HG03354 (cell line): ENCODE measurements around the gene IMMT.
"Not testable (repeated sequence)": the region's sequence is repeated elsewhere in the genome, so short reads cannot be mapped to it uniquely, and the experiment has no call there.

Source experiments
- ATAC-seq: cut with Tn5 transposase; IDR thresholded peaks from one replicate; pipeline ENCODE4 v1.9.1; 2021; ENCODE audit warnings: mild to moderate bottlenecking; ENCODE audit not compliant: unreplicated experiment, poor library complexity, severe bottlenecking

Gene IMMT

DNA sequence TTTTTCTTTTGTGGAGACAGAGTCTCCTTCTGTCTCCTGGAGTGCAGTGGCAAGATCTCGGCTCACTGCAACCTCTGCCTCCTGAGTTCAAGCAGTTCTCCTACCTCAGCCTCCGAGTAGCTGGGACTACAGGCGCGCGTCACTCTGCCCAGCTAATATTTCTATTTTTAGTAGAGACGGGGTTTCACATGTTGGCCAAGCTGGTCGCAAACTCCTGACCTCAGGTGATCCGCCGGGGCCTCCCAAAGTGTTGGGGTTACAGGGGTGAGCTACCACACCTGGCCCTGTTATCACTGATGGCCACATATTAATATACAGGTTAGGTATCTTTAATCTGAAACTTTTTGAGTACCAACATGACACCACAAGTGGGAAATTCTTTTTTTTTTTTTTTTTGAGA, 7.4 kb upstream of the IMMT start:
- ATAC-seq: no peak

DNA sequence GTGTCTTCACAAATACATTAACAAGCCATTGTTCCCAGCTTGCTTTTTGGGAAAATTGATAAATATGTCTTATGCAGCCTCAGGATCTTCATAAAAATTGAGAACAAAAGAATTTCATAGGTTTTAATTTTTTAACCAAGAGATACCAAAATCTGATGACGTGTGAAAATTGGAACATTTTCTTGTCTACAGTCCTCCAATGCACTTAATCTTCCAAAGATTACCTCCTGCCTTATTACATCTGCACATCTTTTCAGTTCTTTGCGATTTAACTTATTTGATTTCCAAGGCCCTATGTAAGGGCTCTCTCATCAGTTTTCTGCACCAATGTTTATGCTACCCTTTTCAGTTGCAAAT, 7.1 kb upstream of the IMMT start:
- no peak for ATAC-seq

DNA sequence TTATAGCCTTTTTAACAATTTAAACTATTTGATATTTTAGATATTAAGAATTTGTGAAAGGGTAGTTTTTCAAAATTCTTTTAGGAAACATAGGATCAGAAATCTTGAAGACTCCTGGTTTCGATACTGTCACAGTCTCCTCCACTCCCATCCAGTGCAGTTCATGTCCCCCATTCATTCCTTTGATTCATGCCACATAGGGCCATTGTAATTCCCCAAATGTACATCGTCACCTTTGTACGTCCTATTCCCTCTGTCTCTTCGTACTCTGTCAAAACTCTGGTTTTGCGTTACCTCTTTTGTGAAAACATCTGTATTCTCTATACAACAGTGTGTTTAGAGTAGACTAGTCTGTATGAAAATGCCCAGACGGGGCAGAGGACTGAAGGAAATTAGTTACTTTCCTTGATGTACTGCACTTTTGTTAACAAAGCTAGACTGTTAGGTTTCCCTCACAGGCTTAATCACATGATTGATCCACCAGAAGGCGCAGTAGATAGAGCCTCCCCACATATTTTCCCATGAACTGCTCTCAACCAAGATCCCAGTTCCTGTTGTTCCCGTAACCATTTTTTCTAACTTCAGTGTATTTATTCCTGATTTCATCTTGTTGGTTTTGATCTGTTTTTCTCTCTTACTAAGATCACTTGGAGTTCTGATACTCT, 6.5 kb upstream of the IMMT start:
- ATAC-seq: no peak

DNA sequence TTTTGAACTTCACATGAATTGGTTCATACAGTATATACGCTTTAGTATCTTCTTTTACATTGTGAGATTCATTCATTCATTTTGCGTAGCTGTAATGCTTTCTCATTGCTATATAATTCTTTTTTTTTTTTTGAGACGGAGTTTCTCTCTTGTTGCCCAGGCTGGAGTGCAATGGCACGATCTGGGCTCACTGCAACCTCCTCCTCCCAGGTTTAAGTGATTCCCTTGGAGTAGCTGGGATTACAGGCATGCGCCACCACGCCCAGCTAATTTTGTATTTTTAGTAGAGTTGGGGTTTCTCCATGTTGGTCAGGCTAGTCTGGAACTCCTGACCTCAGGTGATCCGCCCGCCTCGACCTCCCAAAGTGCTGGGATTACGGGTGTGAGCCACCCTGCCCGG, 5.3 kb upstream of the IMMT start:
- not testable (repeated sequence) for ATAC-seq

DNA sequence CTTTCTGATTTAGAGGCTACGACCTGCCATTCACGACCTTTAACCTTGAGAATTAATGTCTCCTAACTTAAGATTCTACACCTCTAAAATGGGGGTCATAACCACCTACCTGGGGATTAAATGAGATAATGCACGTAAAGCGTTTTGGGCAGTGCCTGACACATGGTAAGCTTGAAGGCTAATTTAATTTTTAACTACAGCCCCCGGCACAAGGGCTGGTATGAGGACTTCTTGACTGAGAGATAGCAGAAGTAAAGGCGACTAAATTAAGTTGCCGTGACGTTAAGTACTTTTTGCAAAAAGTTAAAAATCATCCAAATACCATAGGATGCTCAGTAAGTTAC, 4.5 kb upstream of the IMMT start:
- ATAC-seq: no peak

DNA sequence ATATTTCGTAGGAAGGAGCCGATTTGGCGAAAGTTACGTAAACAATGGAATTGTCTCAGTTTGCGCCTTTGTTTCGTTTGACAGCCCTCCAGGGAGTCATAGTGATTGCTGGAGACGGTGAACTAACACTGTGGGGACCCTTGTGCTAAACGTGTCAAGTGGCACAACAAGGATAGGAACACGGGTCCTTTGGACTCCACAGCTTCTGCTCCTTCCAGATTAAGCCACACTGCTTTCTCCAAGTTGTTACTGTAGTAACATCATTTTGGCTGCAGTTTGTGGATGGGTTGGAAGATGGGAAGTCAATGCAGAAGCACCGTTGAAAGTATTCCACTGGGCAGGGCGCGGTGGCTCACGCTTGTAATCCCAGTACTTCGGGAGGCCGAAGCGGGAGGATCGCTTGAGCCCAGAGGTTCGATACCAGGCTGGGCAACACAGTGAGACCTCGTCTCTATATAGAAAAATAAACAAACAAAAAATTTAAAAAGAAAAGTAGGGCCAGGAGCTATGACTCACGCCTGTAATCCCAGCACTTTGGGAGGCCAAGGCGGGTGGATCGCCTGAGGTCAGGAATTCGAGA, 636 bp upstream of the IMMT start:
- no peak for ATAC-seq

DNA sequence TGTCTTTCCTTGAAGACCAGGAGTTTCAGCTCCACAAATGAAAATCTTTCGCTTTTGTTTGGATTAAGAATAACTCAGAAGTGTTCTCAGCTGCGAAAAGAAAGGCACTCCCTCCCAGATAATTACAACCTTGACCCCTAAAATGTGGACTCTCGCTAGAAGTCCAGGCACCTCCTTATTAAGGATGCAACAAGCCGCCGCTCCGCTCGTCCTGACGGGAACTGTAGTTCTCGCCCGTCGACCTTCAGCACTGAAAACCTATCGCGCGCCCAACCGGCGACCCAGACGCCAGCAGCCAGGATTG, 559 bp downstream of the IMMT start:
- ATAC-seq: no peak

DNA sequence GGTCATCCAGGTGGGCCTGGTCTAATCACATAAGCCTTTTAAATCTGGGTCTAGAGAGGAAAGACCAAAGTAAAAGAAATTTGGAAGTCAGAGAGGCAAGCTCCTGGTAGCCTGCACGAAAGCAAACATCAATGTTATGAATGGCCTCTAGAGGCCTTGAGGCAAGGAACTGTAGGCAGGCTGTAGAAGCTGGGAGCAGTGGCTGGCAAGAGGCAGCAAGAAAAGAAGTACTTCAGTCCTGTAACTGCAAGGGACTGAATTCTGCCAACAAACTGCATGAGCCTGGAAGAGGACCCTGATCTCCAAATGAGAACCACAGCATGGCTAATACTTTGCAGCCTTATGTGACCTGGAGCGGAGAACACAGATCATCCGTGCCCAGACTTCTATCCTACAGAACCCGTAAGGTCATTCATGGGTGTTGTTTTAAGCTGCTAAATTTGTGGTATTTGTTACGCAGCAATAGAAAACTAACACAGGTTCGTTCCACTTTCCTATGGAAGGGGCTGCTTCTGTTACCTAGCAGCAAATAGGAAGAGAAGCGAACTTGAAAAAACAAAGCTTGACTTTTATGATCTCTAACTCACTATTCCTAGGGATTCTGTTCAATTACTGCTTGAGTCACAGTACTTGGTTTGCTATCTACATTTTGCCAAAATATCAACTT, 1.2 kb downstream of the IMMT start:
- ATAC-seq: no peak

DNA sequence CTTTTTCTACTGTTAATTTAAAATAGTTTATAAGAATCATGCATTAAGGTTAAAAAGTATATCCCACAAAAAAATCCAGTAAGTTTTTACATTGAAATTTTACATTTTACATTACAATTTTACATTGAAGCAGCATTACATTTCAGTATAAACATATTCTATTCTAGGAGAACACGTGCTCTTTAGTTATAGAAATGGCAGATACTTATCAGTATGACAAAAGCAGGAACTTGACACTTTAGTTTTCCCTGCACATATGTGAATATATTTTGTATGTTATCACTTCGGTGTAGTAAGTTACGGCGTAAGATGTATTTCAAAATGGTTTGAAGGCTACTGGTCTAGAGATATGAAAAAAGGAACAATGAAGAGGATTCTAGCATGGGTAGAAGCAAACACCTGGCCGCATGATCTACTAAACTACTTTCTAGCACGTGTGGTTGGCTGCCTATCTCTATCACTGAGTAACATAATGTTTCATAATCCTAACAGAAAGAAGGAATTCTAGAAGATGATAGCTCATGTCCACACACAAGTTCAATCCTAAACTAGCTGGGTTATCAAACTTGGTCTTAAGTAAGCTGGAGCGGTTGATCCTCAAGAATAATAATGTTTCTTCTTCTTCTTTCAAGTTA, 5.4 kb downstream of the IMMT start:
- no peak for ATAC-seq

DNA sequence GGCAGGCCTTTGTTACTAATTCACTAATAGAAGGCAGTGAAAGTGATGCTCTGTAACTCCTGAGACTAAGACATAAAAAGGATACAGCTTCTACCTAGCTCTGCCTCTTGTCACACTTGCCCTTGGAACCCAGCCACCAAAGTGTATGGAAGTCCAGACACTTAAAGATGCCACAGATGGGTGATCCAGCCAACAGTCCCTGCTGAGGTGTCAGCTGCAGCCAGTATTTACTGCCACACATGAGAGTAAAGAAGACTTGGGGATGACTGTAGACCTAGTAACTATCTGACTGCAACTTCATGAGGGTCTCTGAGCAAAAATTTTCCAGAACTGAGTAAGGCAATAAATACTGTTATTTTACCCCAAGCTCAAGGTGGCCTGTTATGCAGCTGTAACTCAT, 8.8 kb downstream of the IMMT start:
- peak; percentile 43 for ATAC-seq

DNA sequence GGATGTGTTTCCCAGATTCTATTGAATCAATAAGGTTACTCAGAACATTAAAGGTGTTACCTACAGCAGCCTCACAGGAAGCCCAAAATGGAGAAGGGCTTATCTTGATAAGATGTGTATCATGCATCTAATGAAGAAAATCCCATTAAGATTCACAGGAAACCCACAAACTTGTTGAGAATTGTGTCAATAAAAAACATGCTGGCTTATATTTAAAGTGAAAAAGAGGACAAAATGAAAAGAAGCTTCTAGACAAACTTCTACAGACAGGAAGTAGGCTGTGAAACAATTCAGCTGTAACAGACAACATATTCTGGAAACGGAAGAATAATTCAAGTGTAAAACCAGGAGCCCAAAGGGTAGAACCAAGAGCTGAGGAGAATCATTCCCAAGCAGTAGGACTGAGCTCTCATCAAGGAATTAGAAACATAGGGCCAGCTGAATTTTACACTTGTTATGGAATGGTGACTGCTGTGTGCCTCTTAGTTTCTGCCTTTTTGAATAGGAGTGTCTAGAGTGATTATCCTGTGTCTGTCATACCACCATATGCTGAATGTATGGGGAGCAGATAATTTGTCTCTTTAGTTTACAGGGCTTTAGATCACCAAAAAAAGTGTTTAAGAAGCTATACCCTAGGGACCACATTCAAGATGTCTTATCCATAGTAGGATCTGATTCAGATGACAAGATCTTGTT, 9.6 kb downstream of the IMMT start:
- peak; percentile 39 for ATAC-seq

DNA sequence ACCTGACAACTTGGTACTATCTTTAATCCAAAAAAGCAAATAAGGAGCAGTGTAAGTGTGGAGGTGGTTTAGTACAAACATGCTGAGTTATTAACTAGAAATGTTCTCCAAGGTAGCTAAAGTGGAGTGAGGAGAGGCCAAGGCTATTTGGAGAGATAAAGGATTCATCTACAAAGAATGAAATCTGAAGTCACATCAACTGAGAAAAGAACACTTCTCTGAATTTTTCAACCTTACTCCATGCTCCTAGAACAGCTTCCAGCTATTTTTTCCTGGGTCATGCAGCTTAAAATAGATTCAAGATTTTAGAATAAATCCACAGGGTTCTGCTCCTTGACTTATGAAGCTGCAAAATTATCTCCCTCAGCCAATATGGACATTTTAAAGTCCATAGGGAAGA, 18.7 kb downstream of the IMMT start:
- no peak for ATAC-seq

DNA sequence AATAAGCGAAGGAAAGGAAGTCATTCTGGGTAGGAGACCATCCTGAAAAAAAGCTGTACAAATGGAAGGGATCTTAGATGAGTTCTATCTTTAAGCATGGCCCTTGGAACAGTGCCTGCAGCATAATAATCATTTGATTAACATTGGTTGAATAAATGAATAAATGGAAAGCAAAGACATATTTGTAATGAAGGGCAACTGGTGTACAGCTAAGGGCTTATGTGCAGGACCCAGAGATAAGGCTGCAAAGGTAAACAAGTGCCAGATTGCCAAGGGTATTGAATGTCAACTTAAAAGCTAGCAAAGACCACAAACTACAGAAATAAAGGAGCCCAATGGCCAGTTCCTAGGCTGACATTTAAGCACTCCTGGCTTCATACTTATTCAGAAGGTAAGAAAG, 19.4 kb downstream of the IMMT start:
- ATAC-seq: no peak

DNA sequence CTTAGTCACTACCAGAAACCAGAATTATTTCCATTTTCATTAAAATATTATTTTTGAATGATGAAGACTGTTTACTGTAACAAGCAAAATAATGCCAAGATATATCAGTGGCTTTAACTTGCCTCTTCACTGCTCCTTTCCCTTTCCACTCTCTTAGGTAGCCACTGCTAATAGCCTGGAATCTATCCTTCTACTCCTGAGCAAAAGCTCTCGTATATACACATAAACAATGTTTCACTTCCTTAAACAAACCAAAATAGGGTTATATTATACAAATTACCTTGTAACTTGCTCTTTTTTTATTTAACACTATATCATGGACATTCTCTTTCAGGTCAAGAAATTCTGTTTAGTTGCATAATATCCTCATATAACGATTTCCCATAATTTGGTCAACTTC, 20.8 kb downstream of the IMMT start:
- ATAC-seq: no peak

DNA sequence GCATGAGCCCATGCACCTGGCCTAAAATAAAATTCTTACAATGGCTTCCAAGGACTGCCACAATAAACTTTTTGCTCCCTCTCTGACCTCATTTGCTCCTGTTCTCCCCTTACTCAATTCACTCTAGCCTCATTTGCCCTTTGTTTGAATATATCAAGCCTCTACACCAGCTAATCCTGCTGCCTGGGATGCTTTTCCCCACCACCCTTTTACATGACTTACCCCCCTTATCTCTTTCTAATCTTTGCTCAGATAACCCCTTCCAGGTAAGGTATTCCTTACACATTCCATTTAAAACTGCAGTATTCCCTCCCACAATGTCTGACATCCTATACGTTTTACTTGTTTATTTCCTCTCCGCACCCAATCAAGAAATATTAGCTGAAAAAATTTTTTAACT, 22.7 kb downstream of the IMMT start:
- no peak for ATAC-seq

DNA sequence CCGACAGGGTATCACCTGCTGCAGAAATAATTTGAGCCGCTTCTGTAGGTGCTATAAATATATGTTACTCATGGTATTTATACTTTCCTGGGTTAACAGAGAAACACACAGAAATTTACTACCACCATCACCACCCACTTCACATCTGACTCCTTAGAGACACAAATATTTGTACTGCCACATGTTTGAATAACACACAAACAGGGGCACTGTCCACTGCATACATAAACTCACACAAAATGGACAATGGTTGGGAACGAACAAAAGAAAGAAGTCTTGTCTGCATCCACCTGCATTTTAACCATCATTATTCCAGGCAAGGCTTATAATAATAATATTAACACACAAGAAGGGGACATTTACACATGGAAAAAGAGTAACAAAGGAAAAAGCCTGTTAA, 24.0 kb downstream of the IMMT start:
- ATAC-seq: no peak

DNA sequence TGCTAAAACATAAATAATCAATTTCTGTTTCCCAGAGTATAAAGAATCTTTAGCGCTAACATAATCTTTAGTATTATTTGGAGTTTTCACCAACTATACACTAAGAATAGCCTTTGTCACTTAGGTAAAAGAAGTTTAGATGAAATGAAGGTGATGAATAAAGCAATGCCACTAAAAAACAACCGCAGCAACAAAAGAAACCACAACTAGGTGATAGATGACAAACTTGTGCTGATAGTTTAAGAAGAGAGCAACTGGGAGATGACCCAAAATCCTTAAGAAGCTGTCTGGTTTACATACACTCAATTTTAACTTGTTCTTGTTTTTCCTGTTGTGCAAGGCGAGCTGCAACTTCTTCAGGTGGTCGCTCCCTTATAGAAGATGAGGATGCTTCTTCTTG, 24.8 kb downstream of the IMMT start:
- no peak for ATAC-seq

DNA sequence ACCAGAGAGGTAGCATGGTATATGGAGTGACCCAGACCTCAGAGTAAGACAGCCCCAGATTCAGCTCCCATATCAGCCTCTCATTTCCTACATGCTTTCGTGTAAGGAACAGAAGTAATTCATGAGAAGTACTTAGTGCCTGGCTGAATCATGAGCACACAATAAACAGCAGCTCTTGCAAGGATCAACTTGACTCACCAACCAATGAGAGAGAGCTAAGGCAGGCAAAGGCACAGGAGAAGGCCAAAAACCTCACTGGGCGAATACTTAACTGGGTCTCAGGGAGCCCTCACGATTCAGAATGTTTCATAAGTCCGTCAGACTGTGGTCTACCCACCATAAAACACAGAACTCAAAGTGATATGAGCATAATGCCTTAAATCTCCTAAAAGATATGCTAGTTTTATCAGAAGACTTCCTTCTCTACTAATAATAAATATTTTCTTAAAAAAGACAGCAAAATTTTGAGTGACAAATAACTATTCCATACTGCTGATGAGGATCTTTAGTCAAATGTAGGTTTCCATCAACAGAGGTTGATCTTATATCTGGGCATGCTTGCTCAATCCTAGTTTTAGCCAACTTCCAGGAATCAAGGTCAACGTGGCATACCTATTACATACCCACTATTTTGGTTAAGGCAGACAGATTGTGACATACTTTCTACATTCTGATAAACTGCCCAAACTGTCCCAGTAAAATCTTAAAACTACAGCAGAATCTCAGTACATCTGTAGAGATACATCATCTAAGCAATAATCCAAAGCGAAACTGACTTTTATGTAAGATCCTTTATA, 34.9 kb downstream of the IMMT start:
- ATAC-seq: no peak

DNA sequence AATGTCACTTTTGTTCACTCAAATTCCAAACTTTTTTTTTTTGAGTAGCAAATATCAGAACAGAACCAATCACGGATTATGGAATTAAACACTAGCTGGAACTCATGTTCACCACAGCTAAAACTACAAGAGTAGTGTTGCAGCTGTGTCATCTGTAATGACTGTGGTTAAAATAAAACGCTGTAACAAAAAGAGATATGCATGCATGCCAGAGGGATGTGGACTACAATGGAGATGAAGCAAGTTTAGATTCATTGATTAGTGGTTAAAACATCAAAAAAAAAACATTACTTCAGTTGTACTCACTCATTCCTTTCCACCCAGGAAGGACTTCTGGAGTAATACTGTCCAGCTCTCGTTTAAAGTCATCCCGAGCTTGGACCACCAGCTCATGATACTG, 37.0 kb downstream of the IMMT start:
- ATAC-seq: no peak

DNA sequence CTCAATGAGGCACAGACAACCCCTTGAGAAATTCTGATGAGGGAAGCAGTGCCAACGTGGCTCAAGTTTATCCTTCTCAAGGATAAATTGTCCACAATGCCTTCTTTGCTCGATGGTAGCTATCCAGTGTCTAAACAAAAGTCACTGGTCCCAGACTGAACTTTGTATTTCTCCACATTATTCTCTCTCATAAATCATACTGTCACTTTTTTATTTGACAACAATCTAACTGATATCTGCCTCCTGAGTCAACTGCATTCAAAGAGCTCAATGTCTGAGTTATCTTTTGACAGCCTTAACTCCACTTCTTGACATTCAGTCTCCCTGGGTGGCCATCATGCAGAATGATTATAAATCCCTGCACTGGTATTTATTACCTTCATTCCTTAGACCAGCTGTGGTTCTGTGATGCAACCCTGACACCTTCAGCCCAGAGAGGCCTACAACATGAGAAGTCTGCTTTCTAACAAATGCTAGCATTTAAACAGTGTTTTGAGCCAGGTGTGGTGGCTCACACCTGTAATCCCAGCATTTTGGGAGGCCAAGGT, 38.2 kb downstream of the IMMT start:
- ATAC-seq: no peak
